ENCODE measurements around the gene OSTM1.
A peak's percentile ranks its signal among the peaks of the same experiment; 100 is the strongest.
"Not testable (repeated sequence)": the region's sequence is repeated elsewhere in the genome, so short reads cannot be mapped to it uniquely, and the experiment has no call there.

OSTM1 gene

DNA sequence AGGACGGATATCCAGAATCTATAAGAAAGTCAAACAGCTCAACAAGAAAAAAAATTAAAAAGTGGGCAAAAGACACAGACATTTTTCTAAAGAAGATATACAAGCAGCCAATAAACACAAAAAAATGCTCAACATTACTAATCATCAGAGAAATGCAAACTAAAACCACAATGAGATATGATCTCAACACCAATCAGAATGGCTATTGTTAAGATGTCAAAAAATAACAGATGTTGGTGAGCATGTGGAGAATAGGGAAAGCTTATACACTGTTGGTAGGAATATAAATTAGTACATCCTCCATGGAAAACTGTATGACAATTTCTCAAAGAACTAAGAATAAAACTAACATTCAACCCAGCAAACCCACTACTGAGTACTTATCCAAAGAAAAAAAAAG lies 23.3 kb upstream of the OSTM1 start:
- DNase-seq = peak; percentile 21

- DNase-seq = no peak
Measured at GRCh38 chr6:108093781-108094300, 19.3 kb upstream of the OSTM1 start.

DNA sequence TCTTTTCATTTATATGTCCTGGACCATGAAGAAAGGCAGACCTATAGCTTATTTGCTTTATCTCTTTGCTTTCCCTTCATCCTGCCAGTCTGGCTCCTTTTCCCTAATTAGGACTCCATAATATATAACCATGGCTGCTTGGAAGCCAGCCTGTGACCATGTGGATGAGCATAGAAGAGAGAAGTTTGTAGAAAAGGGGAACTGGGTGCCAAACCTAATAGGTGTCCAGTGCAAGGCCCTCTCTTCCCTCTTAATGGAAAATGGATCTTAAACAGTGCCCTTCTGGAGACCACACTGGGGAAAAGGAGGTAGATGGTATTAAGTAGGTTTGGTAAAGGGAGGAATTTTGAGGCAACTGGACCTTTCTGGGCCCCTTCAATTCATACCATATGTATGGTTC lies 16.7 kb upstream of the OSTM1 start:
- DNase-seq = no peak

- no peak for DNase-seq
Measured at GRCh38 chr6:108083349-108083748, 8.8 kb upstream of the OSTM1 start.

DNA sequence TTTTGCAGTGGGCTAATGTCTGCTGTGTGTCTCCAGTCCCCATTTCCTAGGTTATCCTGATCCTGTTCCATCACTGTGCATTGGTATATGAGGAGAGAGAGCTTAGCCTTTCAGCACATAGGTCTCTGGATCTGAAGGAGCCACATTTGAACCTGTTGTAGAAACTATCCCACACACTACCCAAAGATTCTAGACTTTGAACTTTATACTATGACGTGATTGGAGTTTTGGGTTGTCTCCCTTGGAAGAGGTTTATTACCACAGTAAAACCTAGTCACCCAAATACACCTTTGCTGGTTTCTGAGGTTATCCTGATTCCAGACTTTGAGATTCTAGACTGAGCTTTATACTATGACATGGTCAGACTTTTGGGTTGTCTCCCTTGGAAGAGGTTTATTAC lies 8.0 kb upstream of the OSTM1 start:
- no peak for DNase-seq

GRCh38 chr6:108080010-108080780 lies 5.7 kb upstream of the OSTM1 start:
- DNase-seq = peak; percentile 63

DNA sequence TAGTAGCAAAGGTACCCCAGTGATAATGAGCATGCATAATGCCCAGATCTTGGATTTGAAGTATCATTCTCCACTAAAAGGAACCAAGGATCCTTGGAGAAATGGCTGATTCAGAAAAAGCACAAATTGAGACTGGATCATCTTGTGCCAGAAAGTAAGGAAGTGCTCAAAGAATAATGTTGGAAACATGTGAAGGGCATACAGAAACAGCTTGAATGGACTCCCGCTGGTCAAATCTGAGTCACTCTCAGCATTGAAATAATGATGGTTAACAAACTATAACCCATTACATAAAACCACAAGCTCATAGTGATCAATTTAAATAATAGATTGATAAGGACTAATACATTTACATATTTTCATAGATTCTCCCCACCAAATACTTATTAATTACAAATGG lies 3.6 kb upstream of the OSTM1 start:
- DNase-seq = no peak

DNA sequence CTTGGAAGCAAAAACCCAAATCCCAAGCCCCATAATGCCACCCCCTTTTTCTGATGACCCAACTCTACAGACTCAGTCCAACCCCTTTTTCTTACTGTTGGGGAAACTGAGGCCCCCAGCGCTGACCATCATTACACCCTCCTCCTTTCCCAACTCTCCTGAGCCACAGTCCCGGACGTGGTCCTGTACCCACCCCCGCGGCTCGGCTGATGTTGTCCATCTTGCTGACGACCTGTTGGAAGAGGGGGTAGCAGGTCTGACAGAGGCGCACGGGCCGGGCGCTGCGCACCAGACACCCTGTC lies 533 bp downstream of the OSTM1 start:
- peak; percentile 16 for DNase-seq

- no peak for DNase-seq
Measured at GRCh38 chr6:108071736-108072276, 2.7 kb downstream of the OSTM1 start.

GRCh38 chr6:108068618-108069017 lies 5.9 kb downstream of the OSTM1 start:
- DNase-seq = no peak

DNA sequence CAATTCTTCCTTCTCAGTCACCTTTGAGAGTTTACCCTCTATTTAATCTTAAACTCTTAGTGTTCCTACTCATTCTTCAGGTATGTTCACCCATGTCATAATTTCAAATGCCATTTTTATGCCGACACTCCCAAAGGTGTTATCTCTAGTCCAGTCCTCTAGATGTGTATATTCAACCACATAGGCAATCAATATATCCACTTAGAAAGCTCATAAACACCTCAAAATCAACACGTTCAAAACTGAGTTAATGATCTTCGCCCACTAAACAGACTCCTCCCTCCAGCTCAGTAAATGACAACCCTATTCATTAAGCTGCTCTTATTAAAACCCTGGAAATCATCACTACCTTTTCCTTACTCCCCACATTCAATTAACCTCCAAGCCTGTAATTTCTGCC lies 6.4 kb downstream of the OSTM1 start:
- no peak for DNase-seq

- DNase-seq = no peak
Measured at GRCh38 chr6:108052706-108053105, 21.8 kb downstream of the OSTM1 start.

- no peak for DNase-seq
Measured at GRCh38 chr6:108051481-108051880, 23.1 kb downstream of the OSTM1 start.

DNA sequence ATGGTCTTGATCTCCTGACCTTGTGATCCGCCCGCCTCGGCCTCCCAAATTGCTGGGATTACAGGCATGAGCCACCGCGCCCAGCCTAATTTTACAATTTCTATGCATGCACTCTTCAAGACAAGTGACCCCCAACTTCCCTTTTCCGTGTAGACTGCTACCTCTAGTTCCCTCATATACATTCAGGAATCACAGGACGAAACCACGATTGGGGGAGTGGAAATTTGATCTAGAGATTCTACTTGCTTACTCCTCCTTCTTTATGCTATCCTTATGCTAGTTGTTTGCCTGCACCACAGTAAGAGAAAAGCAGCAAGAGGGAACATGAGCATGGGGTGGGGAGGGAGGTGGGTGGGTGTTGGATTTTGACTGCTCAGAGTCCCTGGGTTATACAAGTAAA lies 34.9 kb downstream of the OSTM1 start:
- no peak for DNase-seq

DNA sequence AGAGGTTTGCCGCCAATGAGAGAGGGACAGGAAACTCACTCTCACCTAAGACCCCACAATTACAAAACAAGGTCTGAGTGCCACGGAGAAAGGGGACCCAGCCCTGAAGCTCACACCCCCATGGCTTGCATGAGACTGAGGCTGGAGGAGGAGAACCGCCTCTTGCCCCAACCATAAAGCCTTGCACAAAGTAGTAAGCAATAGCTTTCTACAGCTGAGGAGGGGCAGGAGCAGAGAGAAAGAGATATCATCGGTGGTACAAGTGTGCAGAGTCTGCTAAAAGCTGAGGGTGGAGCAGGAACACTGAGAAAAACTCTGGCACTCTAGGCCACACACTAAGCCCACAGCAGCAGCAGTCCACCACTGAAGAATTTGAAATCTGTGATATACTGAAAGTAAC lies 37.7 kb downstream of the OSTM1 start:
- no peak for DNase-seq

GRCh38 chr6:108031968-108032367 lies 42.6 kb downstream of the OSTM1 start:
- DNase-seq = no peak

GRCh38 chr6:108030211-108030610 lies 44.3 kb downstream of the OSTM1 start:
- no peak for DNase-seq

DNA sequence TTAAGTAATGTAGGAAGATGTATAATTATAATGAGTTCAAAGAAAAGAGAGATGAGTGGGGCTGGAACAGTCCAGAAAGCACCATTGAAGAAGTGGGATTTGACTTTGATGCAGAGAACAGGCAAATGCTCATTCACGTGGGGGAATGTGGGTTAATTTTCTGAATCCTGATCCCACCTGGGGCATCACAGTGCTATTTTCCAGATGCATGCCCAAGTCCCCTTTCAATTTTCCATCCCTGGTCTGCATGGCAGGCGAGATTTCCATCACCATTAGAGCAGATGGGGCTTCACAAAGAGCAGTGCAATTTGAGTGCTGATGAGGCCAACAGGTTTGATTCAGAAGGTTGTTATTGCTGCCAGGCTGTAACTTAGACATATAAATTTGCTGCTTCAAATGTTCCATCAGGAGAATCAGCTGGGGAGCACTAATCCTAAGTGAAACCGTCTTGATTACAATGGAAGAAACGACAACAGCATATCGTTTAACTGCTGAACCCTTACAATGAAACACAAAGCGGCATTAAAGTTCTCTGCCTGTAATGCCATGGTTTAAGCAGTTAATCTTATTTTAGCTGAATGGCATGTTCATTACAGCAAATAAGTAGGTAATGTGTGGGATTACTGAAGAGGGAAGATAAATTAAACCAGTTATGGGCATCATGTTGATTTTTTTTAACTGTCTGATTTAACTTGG lies 45.2 kb downstream of the OSTM1 start:
- no peak for DNase-seq

GRCh38 chr6:108027594-108027993 lies 46.9 kb downstream of the OSTM1 start:
- no peak for DNase-seq

DNA sequence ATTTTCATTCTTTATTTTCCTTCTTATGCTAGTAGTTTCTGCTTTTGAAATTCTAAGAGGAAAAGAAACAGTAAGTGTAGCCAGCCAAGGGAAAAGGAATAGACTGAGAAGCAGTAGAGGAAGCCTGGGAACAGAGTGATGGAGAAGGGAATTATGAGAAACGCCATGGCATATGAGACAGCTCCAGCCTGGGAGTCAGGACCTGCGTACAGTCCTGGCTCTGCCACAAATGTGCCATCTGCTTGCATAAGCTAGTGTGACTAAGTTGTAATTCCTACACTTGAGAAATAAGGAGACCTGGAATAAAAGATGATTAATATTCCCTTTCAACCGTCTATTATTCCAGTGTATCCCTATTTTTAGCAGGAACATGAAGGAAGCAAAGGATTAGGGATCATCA lies 47.5 kb downstream of the OSTM1 start:
- DNase-seq = no peak

- no peak for DNase-seq
Measured at GRCh38 chr6:108024427-108025073, 50.0 kb downstream of the OSTM1 start.

- no peak for DNase-seq
Measured at GRCh38 chr6:108020472-108021116, 53.9 kb downstream of the OSTM1 start.

DNA sequence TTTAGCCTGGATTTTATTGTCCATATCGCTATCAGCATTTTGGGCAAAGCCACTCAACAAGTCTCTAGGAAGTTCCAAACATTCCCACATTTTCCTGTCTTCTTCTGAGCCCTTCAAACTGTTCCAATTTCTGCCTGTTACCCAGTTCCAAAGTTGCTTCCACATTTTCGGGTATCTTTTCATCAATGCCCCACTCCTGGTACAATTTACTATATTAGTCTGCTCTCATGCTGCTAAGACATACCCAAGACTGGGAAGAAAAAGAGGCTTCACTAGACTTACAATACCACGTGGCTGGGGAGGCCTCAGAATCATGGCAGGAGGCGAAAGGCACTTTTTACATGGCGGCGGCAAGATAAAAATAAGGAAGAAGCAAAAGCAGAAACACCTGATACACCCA lies 58.3 kb downstream of the OSTM1 start:
- DNase-seq = not testable (repeated sequence)
